ENCODE data around the gene PLEKHM3.

The PLEKHM3 gene

DNA sequence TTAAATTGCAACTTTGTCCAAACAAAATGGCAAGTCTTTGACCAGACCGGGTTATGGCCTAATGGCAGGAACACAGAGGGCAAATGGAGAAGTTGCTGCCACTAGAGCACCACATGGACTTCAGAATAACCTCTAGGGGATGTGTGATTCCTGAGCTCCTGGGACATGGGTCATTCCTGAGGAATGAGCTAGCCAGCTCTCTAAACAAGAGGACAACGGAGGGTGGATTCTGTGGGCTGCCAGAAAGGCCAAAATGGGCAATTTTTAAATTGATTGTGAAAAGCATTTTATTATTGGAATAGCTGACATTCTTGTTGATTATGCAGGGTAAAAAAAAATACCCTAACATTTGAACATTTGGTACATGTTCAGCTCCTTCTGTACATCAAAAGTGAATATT lies 145.8 kb downstream of the PLEKHM3 start:
- DNase-seq: no peak

- DNase-seq: no peak
These were observed 148.3 kb downstream of the PLEKHM3 start for GRCh38 chr2:207876842-207877535.

DNA sequence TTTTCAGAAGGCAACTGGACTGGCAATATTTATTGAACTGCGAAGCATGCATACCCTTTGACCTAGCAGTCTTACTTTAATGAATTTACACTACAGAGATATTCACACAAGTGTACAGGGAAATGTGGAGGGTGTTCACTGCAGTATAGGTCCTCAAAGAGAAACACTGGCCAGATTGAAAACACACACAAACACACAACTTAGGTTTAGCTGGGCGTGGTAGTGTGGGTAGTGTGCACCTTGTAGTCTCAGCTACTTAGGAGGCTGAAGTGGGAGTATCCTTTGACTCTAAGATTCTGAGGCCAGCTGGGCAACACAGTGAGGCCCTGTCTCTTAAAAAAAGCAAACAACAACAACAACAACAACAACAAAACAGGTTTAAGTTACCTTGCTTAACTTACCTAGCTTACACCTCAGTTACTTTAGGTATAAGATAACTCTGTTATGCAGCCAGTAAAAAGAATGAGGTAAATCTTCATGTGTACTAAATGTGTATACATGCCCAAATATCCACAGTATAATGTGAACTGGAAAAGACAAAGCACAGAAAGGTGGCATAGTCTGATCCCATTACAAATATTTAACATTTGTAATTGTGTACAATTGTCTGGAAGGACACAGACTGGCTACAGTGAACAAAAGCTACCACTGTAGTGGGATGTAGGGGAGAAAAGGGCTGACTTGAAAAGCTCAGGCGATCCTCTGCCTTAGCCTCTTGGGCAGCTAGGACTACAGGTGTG lies 149.7 kb downstream of the PLEKHM3 start:
- no peak for DNase-seq

GRCh38 chr2:207873794-207874193 lies 151.5 kb downstream of the PLEKHM3 start:
- no peak for DNase-seq

DNA sequence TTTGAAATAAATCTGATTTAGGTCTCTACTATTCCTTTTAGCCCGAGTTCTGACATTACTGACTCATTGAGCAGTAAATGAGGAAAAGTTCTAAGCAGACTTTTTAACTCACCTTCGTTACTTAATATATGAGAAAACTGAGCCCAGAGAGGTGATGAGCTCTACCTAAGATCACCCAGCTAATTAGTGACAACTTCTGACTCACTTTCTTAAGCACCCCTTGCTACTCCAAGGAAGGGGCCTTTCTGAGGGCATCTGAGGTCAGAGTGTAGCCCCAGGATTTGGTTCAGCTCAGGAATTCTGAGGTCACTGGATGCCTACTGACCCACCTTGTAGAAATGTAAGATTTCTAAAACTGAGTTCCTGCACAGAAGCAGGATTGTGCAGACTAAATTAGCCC lies 153.4 kb downstream of the PLEKHM3 start:
- DNase-seq: no peak

- DNase-seq: no peak
These were observed 153.8 kb downstream of the PLEKHM3 start for GRCh38 chr2:207871506-207871905.

DNA sequence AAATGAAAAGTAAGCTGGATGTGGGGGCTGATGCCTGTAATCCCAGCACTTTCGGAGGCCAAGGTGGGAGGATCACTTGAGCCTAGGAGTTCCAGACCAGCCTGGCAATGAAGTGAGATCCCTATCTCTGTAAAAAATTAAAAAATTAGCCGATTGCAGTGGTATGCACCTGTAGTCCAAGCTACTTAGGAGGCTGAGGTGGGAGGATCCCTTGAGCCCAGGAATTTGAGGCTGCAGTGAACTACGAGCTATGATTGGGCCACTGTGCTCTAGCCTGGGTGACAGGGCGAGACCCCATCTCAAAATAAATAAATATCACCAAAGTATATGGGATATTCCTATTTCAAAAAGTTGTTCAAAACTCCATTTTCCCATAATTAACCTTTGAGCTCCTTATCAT lies 154.5 kb downstream of the PLEKHM3 start:
- no peak for DNase-seq

DNA sequence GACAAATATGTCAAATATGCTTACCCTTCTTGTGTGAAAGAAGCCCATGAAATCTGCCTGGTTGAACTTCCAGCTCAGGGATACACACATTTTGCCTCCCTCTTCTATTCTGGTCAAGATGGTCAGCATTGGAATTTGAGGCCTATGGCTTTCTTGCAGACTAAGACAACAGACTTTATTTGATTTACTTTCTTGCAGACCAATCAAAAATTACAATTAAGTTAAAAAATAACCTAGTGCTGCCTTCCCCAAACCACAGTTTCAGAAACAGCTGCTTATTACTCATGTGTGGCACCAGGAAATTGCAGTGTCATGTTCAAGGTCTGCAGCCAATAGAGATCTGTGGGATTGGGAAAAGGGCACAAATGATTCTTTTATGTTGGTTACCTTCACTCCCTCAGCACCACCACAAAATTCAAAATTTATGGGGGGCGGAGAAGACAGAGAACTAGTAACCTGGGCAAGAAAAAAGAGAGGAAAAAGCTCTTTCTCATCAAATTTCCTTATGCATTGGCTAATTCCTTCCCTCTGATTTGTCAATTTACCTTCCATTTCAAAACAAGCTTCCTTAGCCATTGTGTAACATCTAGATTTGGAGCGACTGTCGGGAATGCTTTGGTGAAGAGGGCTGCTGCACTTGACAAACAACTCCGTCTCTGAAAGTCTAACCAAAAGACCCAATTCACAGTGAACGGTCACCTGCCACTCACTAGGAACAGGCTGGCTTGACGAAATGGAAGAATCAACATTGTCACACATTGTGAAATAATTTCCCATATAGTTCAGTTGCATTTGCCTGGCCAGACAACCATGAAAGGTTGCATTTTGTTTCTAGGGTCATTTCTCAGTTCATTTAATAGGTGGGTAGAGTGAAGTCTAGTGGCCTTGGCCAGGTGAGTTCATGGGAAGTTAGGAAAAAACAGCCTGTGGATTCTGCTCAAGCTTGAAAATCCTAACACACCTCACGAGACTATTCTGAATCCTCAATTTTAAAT lies 155.2 kb downstream of the PLEKHM3 start:
- peak; percentile 37 for DNase-seq

DNA sequence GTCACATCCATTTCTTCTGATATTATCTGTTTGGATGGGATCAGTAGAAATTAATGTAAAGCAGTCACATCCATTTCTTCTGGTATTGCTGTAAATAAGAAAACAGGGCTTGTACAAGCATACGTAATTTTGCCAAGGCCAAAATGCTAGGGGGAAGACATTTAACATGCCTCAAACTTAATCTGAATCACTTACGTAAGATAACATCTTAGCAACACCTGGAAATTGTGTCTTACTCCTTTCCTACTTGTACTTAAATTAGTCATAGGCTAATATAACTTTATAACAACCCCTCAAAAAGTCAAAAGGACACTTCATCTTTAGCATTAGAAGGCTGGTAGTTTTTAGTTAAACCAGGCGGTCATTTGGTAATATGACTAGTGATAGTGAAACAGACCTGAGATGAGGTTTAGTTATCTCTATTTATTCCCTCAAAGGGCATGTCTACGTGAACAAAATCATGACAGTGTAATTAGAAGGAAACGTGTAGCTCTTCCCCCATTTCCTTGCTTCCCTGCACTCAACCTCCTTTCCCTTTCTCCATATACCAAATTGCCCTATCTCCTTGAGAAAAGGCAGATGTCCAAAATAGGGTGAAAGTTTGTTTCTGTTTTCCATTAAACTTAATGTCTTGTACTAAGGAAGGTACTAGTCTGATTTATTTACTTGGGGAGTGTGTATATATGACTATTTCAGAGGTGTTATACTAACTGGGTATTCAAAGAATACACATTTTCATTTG lies 156.3 kb downstream of the PLEKHM3 start:
- no peak for DNase-seq

DNA sequence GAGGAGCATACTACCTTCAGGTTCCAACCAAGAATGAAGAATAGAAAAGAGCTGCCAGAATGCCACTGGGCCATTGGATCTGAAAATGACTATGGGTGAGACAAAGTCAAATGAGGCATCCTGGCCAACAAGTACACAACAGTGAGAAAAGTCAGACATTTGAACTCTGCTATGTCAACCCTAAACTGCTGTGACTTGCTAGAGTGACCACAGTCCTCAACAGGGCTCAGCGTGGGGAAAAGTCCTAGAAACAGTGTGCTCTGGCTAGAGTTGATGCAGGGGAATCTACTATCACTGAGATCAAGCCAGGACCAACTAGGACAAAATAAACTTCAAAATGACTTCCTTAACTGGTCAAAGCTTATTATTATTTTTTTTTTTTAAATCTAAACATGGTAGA lies 157.4 kb downstream of the PLEKHM3 start:
- DNase-seq: no peak

GRCh38 chr2:207867056-207867455 lies 158.3 kb downstream of the PLEKHM3 start:
- DNase-seq: no peak

DNA sequence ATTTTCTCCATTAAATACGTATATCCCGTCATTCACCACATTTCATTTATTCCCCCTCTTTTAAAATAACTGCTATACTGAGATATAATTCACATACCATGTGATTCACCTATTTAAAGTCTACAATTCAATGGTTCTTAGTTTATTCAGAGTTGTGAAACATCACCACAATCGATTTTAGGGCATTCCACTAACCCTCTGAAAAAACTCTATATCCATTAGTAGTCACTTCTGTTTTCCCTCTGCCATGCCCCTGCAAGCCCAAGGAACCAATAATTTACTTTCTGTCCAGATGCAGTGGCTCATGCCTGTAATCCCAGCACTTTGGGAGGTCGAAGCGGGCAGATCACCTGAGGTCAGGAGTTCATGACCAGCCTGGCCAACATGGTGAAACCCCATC lies 160.1 kb downstream of the PLEKHM3 start:
- no peak for DNase-seq

- no peak for DNase-seq
These were observed 162.0 kb downstream of the PLEKHM3 start for GRCh38 chr2:207863345-207863744.

DNA sequence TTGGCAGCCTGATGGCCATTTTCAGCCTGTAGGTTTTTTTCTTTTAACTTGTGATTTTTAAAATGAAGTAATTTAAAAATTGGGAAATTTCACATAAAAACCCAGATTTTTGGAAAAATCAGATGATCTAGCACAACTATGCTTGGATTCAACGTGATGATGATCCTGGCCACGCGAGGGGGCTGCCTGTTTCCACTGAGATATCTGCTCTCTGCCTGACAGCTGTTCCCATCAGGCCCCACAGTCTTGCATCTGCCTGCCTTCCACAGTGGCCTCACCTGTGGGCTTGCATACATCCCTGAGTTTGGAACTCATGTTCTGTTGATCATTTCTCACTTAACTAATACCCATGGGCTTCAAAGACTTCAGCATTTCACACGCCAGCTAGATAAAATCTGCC lies 163.5 kb downstream of the PLEKHM3 start:
- no peak for DNase-seq

DNA sequence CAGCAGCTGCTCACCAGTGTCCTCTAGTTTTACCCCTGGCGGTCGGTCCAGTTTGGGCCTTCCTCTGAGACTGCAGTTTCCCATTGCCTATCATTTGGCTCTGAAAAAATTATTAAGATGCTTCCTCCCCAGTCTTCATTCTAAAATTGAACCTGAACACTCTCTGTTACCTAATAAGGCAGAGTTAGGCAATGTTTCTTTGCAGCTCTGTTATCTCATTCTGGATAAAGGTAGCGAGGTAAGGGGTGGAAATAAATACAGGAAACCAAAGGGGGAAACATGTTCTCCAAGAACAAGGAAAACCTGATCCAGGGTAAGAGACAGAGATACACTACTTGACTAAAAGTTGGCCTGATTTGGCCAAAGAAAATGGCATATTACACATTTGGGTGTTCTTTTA lies 164.6 kb downstream of the PLEKHM3 start:
- DNase-seq: no peak

DNA sequence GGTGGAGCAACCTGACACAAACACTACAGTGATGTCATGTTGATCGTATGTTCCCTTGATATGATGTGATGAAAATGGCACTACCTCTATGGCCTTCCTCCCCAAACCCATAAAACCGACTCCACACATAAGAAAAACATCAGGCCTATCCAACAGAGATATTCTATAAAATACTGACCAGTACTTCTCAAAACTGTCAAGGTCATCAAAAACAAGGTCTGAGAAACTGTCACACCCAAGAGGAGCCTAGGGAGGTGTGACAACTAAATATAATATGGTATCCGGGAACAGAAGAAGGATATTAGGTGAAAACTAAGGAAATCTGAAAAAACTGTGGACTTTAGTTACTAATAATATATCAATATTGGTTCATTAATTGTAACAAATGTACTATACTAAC lies 169.7 kb downstream of the PLEKHM3 start:
- no peak for DNase-seq

- DNase-seq: no peak
These were observed 170.6 kb downstream of the PLEKHM3 start for GRCh38 chr2:207854484-207855440.

- DNase-seq: no peak
These were observed 172.5 kb downstream of the PLEKHM3 start for GRCh38 chr2:207852791-207853190.

- DNase-seq: no peak
These were observed 175.9 kb downstream of the PLEKHM3 start for GRCh38 chr2:207849443-207849842.

DNA sequence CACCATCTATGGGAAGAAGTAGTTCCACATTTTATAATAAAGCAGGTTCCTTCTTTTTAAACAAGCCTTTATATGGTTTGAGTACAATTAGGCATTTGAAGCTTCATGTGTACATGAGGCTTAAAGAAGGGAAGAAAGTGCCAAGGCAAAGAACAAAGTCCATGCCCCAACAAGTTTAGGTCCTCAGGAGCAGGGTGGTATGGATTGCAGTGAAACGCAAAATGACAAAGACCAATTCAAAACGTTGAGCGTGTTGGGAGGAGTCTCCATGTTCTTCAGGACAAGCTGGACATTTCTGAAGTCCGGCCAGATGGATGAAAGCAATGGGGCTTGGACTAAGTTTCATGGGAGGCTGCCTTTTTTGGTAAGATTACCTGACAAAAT lies 176.8 kb downstream of the PLEKHM3 start:
- DNase-seq: no peak

GRCh38 chr2:207847807-207848544 lies 177.4 kb downstream of the PLEKHM3 start:
- DNase-seq: peak; percentile 29
